Stimulated activated CD4-positive, alpha-beta T cell treated with anti-CD3 and anti-CD28 coated beads, Interleukin-4, amount 100 ng/mL, for 48 hours (primary cell): Measurements from ENCODE around the gene PRAC2.

Experiments
- DNase-seq, 2 donors: peaks; one replicate each; pipeline ENCODE4 v3.0.0-alpha.2; 2020; ENCODE audit warnings: low read depth in 2 of 2

Gene PRAC2

GRCh38 chr17:48734333-48735061 lies 11.5 kb downstream of the PRAC2 start:
- DNase-seq, result no peak

GRCh38 chr17:48735062-48735351 lies 12.0 kb downstream of the PRAC2 start:
- no peak for DNase-seq

GRCh38 chr17:48737330-48738043 lies 14.5 kb downstream of the PRAC2 start:
- DNase-seq, result no peak

GRCh38 chr17:48738424-48738802 lies 15.4 kb downstream of the PRAC2 start:
- DNase-seq, result no peak

- DNase-seq, result no peak
These were observed 16.0 kb downstream of the PRAC2 start for GRCh38 chr17:48738803-48739526.

- DNase-seq, result no peak
These were observed 17.6 kb downstream of the PRAC2 start for GRCh38 chr17:48740537-48740936.

- DNase-seq, result no peak
These were observed 22.6 kb downstream of the PRAC2 start for GRCh38 chr17:48745381-48746275.

GRCh38 chr17:48746916-48747444 lies 24.0 kb downstream of the PRAC2 start:
- no peak for DNase-seq

- no peak for DNase-seq
These were observed 24.7 kb downstream of the PRAC2 start for GRCh38 chr17:48747445-48748363.

GRCh38 chr17:48748718-48749566 lies 26.0 kb downstream of the PRAC2 start:
- DNase-seq, result no peak

- no peak for DNase-seq
These were observed 26.9 kb downstream of the PRAC2 start for GRCh38 chr17:48749621-48750553.

- no peak for DNase-seq
These were observed 28.2 kb downstream of the PRAC2 start for GRCh38 chr17:48751172-48751571.

GRCh38 chr17:48751733-48752398 lies 28.9 kb downstream of the PRAC2 start:
- no peak for DNase-seq

GRCh38 chr17:48752399-48753288 lies 29.7 kb downstream of the PRAC2 start:
- no peak for DNase-seq

- DNase-seq, result no peak
These were observed 31.0 kb downstream of the PRAC2 start for GRCh38 chr17:48753794-48754499.
